SK-N-SH (cell line): ENCODE measurements around the gene AWAT2.

ENCODE experiments used
- EP300 ChIP-seq, 2 experiments: IDR thresholded peaks; 2 replicates each; pipeline versions ENCODE4 v1.4.0 to v1.6.1; 2012; ENCODE audit warnings: borderline replicate concordance in 1 of 2, low read depth in 1 of 2, low read length in 1 of 2
- EZH2phosphoT487 ChIP-seq: fragments of 200-600 bp; sonication (generic); IDR thresholded peaks from 2 replicates; pipeline ENCODE4 v1.6.1; 2017; ENCODE audit warnings: low read depth, mixed run types, mild to moderate bottlenecking, antibody characterized with exemption, moderate library complexity, borderline replicate concordance
- GABPA ChIP-seq: IDR thresholded peaks from 2 replicates; pipeline ENCODE4 v1.4.0; 2012; ENCODE audit warnings: low read depth, mild to moderate bottlenecking
- RFX5 ChIP-seq: IDR thresholded peaks from 2 replicates; pipeline ENCODE4 v1.6.1; 2012; ENCODE audit warnings: mild to moderate bottlenecking, improper control_type of control experiment, low read length
- SIN3A ChIP-seq: IDR thresholded peaks from 2 replicates; pipeline ENCODE4 v1.6.1; 2012; ENCODE audit warnings: low read depth, mild to moderate bottlenecking, low read length, moderate library complexity, borderline replicate concordance
- TF ChIP-seq, protein P1 (sequence below): fragments of 200-600 bp; sonication (generic); IDR thresholded peaks from 2 replicates; pipeline ENCODE4 v1.6.1; 2017; ENCODE audit warnings: antibody characterized with exemption, mild to moderate bottlenecking, moderate library complexity

DNA sequence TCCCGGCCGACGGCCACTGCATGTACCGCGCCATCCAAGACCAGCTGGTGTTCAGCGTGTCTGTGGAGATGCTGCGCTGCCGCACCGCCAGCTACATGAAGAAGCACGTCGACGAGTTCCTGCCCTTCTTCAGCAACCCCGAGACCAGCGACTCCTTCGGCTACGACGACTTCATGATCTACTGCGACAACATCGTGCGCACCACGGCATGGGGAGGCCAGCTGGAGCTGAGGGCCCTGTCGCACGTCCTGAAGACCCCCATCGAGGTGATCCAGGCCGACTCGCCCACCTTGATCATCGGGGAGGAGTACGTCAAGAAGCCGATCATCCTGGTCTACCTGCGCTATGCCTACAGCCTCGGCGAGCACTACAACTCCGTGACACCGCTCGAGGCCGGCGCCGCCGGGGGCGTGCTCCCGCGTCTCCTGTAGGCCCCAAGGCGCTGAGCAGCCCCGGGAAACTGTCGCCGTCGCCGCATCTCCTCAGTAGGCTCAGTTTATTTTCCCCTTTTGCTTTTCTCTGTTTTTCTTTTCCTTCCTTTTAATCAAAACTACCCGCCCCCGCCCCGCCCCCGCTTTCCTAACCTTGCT is 13.3 kb upstream of the AWAT2 start:
- TF ChIP-seq SIN3A, result no peak
- TF ChIP-seq, protein P1, sequence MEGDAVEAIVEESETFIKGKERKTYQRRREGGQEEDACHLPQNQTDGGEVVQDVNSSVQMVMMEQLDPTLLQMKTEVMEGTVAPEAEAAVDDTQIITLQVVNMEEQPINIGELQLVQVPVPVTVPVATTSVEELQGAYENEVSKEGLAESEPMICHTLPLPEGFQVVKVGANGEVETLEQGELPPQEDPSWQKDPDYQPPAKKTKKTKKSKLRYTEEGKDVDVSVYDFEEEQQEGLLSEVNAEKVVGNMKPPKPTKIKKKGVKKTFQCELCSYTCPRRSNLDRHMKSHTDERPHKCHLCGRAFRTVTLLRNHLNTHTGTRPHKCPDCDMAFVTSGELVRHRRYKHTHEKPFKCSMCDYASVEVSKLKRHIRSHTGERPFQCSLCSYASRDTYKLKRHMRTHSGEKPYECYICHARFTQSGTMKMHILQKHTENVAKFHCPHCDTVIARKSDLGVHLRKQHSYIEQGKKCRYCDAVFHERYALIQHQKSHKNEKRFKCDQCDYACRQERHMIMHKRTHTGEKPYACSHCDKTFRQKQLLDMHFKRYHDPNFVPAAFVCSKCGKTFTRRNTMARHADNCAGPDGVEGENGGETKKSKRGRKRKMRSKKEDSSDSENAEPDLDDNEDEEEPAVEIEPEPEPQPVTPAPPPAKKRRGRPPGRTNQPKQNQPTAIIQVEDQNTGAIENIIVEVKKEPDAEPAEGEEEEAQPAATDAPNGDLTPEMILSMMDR, result no peak
- no peak for TF ChIP-seq EP300 (IDR thresholded peaks at IDR 0.05; ENCODE audit: borderline replicate concordance in 1 of 2, low read depth in 1 of 2, low read length in 1 of 2)
- TF ChIP-seq RFX5, result no peak
- no peak for TF ChIP-seq EZH2phosphoT487
- no peak for TF ChIP-seq GABPA
